ENCODE data around the gene SRCAP.
"Not testable (repeated sequence)": the region's sequence is repeated elsewhere in the genome, so short reads cannot be mapped to it uniquely, and the experiment has no call there.

The SRCAP gene

GRCh38 chr16:30699615-30700099 is 686 bp downstream of the SRCAP start:
- DNase-seq: no peak

- no peak for DNase-seq
Observed at GRCh38 chr16:30700491-30700890, 1.5 kb downstream of the SRCAP start.

GRCh38 chr16:30700971-30701370 is 2.0 kb downstream of the SRCAP start:
- no peak for DNase-seq

- not testable (repeated sequence) for DNase-seq
Observed at GRCh38 chr16:30703071-30703470, 4.1 kb downstream of the SRCAP start.

GRCh38 chr16:30703971-30704370 is 5.0 kb downstream of the SRCAP start:
- no peak for DNase-seq

- DNase-seq: no peak
Observed at GRCh38 chr16:30706046-30706445, 7.1 kb downstream of the SRCAP start.

- no peak for DNase-seq
Observed at GRCh38 chr16:30710971-30711370, 12.0 kb downstream of the SRCAP start.

GRCh38 chr16:30711712-30712111 is 12.7 kb downstream of the SRCAP start:
- DNase-seq: no peak

GRCh38 chr16:30715750-30716445 is 16.9 kb downstream of the SRCAP start:
- DNase-seq: no peak

GRCh38 chr16:30720086-30720485 is 21.1 kb downstream of the SRCAP start:
- DNase-seq: no peak

GRCh38 chr16:30720694-30721093 is 21.7 kb downstream of the SRCAP start:
- DNase-seq: no peak

GRCh38 chr16:30721167-30721566 is 22.2 kb downstream of the SRCAP start:
- DNase-seq: no peak

GRCh38 chr16:30721606-30722005 is 22.6 kb downstream of the SRCAP start:
- DNase-seq: no peak

GRCh38 chr16:30722443-30722842 is 23.5 kb downstream of the SRCAP start:
- no peak for DNase-seq

- DNase-seq: no peak
Observed at GRCh38 chr16:30722916-30723315, 23.9 kb downstream of the SRCAP start.

GRCh38 chr16:30723725-30724355 is 24.9 kb downstream of the SRCAP start:
- no peak for DNase-seq

GRCh38 chr16:30724641-30725417 is 25.9 kb downstream of the SRCAP start:
- DNase-seq: no peak

GRCh38 chr16:30725418-30725792 is 26.4 kb downstream of the SRCAP start:
- DNase-seq: no peak

GRCh38 chr16:30728321-30728720 is 29.4 kb downstream of the SRCAP start:
- DNase-seq: no peak

- DNase-seq: no peak
Observed at GRCh38 chr16:30728899-30729672, 30.1 kb downstream of the SRCAP start.

- DNase-seq: no peak
Observed at GRCh38 chr16:30731411-30731810, 32.4 kb downstream of the SRCAP start.

- DNase-seq: no peak
Observed at GRCh38 chr16:30736995-30737793, 38.2 kb downstream of the SRCAP start.
